DND-41 (cell line): ENCODE results near the gene TSPEAR.

ENCODE experiments used
- EZH2 ChIP-seq: IDR thresholded peaks from 3 replicates; pipeline ENCODE4 v1.6.1; 2012; ENCODE audit warnings: borderline replicate concordance, low read depth, mild to moderate bottlenecking, moderate library complexity, low read length, inconsistent platforms; ENCODE audit not compliant: severe bottlenecking
- TF ChIP-seq, protein P1 (sequence below): IDR thresholded peaks from 2 replicates; pipeline ENCODE4 v1.5.1; 2012; ENCODE audit warnings: borderline replicate concordance, low read length, moderate library complexity, mild to moderate bottlenecking; ENCODE audit not compliant: poor library complexity, severe bottlenecking; ENCODE audit errors: extremely low read depth

- TF ChIP-seq, protein P1, sequence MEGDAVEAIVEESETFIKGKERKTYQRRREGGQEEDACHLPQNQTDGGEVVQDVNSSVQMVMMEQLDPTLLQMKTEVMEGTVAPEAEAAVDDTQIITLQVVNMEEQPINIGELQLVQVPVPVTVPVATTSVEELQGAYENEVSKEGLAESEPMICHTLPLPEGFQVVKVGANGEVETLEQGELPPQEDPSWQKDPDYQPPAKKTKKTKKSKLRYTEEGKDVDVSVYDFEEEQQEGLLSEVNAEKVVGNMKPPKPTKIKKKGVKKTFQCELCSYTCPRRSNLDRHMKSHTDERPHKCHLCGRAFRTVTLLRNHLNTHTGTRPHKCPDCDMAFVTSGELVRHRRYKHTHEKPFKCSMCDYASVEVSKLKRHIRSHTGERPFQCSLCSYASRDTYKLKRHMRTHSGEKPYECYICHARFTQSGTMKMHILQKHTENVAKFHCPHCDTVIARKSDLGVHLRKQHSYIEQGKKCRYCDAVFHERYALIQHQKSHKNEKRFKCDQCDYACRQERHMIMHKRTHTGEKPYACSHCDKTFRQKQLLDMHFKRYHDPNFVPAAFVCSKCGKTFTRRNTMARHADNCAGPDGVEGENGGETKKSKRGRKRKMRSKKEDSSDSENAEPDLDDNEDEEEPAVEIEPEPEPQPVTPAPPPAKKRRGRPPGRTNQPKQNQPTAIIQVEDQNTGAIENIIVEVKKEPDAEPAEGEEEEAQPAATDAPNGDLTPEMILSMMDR: no peak
- TF ChIP-seq EZH2: no peak
Observed at GRCh38 chr21:44687671-44688070, 23.7 kb downstream of the TSPEAR start.
